A673 (cell line): ENCODE measurements around the gene GALR1. TPM values are rescaled to one million over a fixed set of nuclear protein-coding genes. Genes with fewer than 3 reads are reported as not detected.

Source experiments
- BruUV-seq: library from RNA; stranded (reverse); fragments of 400-500 nt; replicated peaks from 2 replicates; lab custom pipeline; 2021; lab: Mats Ljungman, UMichigan
- CTCF ChIA-PET: fragments of 300-600 bp; sonication (Branson Sonifier 250); formaldehyde crosslinking; loops from one replicate; lab custom pipeline; 2022; ENCODE audit warnings: antibody characterized with exemption; lab: Charles Lee
- POLR2A ChIA-PET: fragments of 300-600 bp; sonication (Branson Sonifier 250); formaldehyde crosslinking; loops from one replicate; lab custom pipeline; 2022; ENCODE audit warnings: antibody characterized with exemption; ENCODE audit not compliant: low non-redundant PET; lab: Charles Lee
- DNase-seq: peaks from one replicate; pipeline ENCODE4 v3.0.0-alpha.2; 2015; ENCODE audit warnings: low spot score
- H3K27ac ChIP-seq: fragments of 200-600 bp; sonication (generic); 2 replicates; pipeline ENCODE4 v1.5.1; 2016; ENCODE audit warnings: mixed run types, low read depth, mild to moderate bottlenecking, mixed read lengths, antibody characterized with exemption, low read length; ENCODE audit not compliant: poor library complexity, severe bottlenecking
- H3K27me3 ChIP-seq: fragments of 200-600 bp; sonication (generic); replicated peaks from 2 replicates; pipeline ENCODE4 v1.6.1; 2017; ENCODE audit warnings: mixed run types, low read depth, mild to moderate bottlenecking, mixed read lengths, antibody characterized with exemption, low read length; ENCODE audit not compliant: insufficient read depth, poor library complexity
- H3K36me3 ChIP-seq: fragments of 200-600 bp; sonication (generic); 2 replicates; pipeline ENCODE4 v1.6.1; 2016; ENCODE audit warnings: mixed run types, mild to moderate bottlenecking, mixed read lengths, antibody characterized with exemption, low read length; ENCODE audit not compliant: insufficient read depth, poor library complexity, severe bottlenecking
- H3K4me1 ChIP-seq: fragments of 200-600 bp; sonication (generic); 2 replicates; pipeline ENCODE4 v1.6.1; 2017; ENCODE audit warnings: mixed run types, mild to moderate bottlenecking, mixed read lengths, antibody characterized with exemption, low read length; ENCODE audit not compliant: insufficient read depth, poor library complexity, severe bottlenecking
- H3K4me3 ChIP-seq: fragments of 200-600 bp; sonication (generic); 2 replicates; pipeline ENCODE4 v1.5.1; 2016; ENCODE audit warnings: low read depth, mixed run types, mild to moderate bottlenecking, mixed read lengths, low read length; ENCODE audit not compliant: poor library complexity, severe bottlenecking
- H3K9me3 ChIP-seq: fragments of 200-600 bp; sonication (generic); 2 replicates; pipeline ENCODE4 v1.6.1; 2016; ENCODE audit warnings: mixed run types, low read depth, mild to moderate bottlenecking, mixed read lengths, antibody characterized with exemption, low read length; ENCODE audit not compliant: poor library complexity, severe bottlenecking
- CTCF ChIP-seq: fragments of 300-800, 200-600 bp; sonication (generic); conservative IDR thresholded peaks from 2 replicates; pipeline ENCODE4 v1.5.1; 2017; ENCODE audit warnings: low read depth, mild to moderate bottlenecking, antibody characterized with exemption, low read length, moderate library complexity, mixed read lengths
- EZH2 ChIP-seq: fragments of 200-600 bp; sonication (generic); IDR thresholded peaks from 2 replicates; pipeline ENCODE4 v1.6.1; 2017; ENCODE audit warnings: borderline replicate concordance, low read depth, mild to moderate bottlenecking, mixed read lengths, antibody characterized with exemption, low read length; ENCODE audit not compliant: poor library complexity, severe bottlenecking
- intact Hi-C: fragments of 100-400 bp; cut with micrococcal nuclease; formaldehyde crosslinking; loops from one replicate; pipeline ENCODE4 v1.10.0; 2022; ENCODE audit not compliant: unreplicated experiment
- total RNA-seq: library from RNA; stranded (reverse); gene quantifications from 2 replicates; pipeline ENCODE4 v1.2.3, GENCODE V29; 2021

GALR1 gene
- total RNA-seq, 1 experiment from 2014 or later = not detected

- DNase-seq = no peak
- ChIA-PET POLR2A (no interaction called here), CTCF (no interaction called here)
- H3K9me3 ChIP-seq = peaks cover 21% of the 10 kb centered on the region
- H3K27ac ChIP-seq = no peak overlapping the region
- intact Hi-C loops = no loop called here
- H3K36me3 ChIP-seq = no peaks in the 10 kb centered on the region
- no peak overlapping the region for H3K4me3 ChIP-seq
- TF ChIP-seq EZH2 = no peak
- TF ChIP-seq CTCF = no peak
- H3K27me3 ChIP-seq = no peaks in the 10 kb centered on the region
- no peaks in the 10 kb centered on the region for H3K4me1 ChIP-seq
- BruUV-seq = no TSS peak
Measured at GRCh38 chr18:77304268-77304667, 54.6 kb downstream of the GALR1 start.

GRCh38 chr18:77305676-77306075 is 56.0 kb downstream of the GALR1 start:
- intact Hi-C loops = no loop called here
- TF ChIP-seq CTCF = no peak
- TF ChIP-seq EZH2 = no peak
- BruUV-seq = no TSS peak
- Histone ChIP-seq H3K4me3 (no peak overlapping the region), H3K27me3 (no peaks in the 10 kb centered on the region), H3K36me3 (no peaks in the 10 kb centered on the region), H3K9me3 (peaks cover 21% of the 10 kb centered on the region), H3K27ac (no peak overlapping the region), H3K4me1 (no peaks in the 10 kb centered on the region)
- ChIA-PET POLR2A (no interaction called here), CTCF (no interaction called here)
- no peak for DNase-seq

- Histone ChIP-seq H3K36me3 (no peaks in the 10 kb centered on the region), H3K9me3 (peaks cover 17% of the 10 kb centered on the region), H3K27me3 (no peaks in the 10 kb centered on the region), H3K27ac (no peak overlapping the region), H3K4me1 (no peaks in the 10 kb centered on the region), H3K4me3 (no peak overlapping the region)
- BruUV-seq = no TSS peak
- intact Hi-C loops = no loop called here
- no peak for DNase-seq
- CTCF ChIA-PET = no interaction called here
- POLR2A ChIA-PET = no interaction called here
- no peak for TF ChIP-seq CTCF
Measured at GRCh38 chr18:77308216-77308615, 58.6 kb downstream of the GALR1 start.
